Activated CD8-positive, alpha-beta T cell treated with anti-CD3 and anti-CD28 coated beads for 36 hours (primary cell): ENCODE results near the gene ANAPC4. TPM values are rescaled to one million over a fixed set of nuclear protein-coding genes. Genes with fewer than 3 reads are reported as not detected.

ENCODE experiments used
- ATAC-seq: fragments of 200-7000 bp; cut with Tn5 transposase; one replicate; pipeline ENCODE4 v1.10.0; 2021; ENCODE audit warnings: mild to moderate bottlenecking, moderate library complexity
- CTCF ChIA-PET: fragments of 350-600 bp; sonication (Branson Sonifier 250); formaldehyde crosslinking; loops from one replicate; lab custom pipeline; 2021; ENCODE audit warnings: antibody characterized with exemption; lab: Charles Lee
- POLR2A ChIA-PET: fragments of 350-600 bp; sonication (Branson Sonifier 250); formaldehyde crosslinking; loops from one replicate; lab custom pipeline; 2021; ENCODE audit warnings: antibody characterized with exemption; lab: Charles Lee
- DNase-seq: peaks from one replicate; pipeline ENCODE4 v3.0.0-alpha.2; 2020
- H3K27ac Mint-ChIP-seq: one replicate; pipeline ENCODE4 v1.8.0; 2021; ENCODE audit warnings: mild to moderate bottlenecking, mixed read lengths
- H3K27me3 Mint-ChIP-seq: one replicate; pipeline ENCODE4 v1.8.0; 2021; ENCODE audit warnings: mixed read lengths
- H3K36me3 Mint-ChIP-seq: one replicate; pipeline ENCODE4 v1.8.0; 2021; ENCODE audit warnings: low read depth, mixed read lengths
- H3K4me1 Mint-ChIP-seq: one replicate; pipeline ENCODE4 v1.8.0; 2021; ENCODE audit warnings: low read depth, mixed read lengths
- H3K4me3 Mint-ChIP-seq: one replicate; pipeline ENCODE4 v1.8.0; 2021; ENCODE audit warnings: mild to moderate bottlenecking, moderate library complexity, mixed read lengths
- H3K9me3 Mint-ChIP-seq: one replicate; pipeline ENCODE4 v1.8.0; 2021; ENCODE audit warnings: mixed read lengths
- CTCF ChIP-seq: fragments of 200-600 bp; IDR thresholded peaks from one replicate; pipeline ENCODE4 v1.8.0; 2022; ENCODE audit warnings: antibody characterized with exemption, mild to moderate bottlenecking
- intact Hi-C: fragments of 100-400 bp; cut with micrococcal nuclease; formaldehyde crosslinking; loops from one replicate; pipeline ENCODE4 v1.10.0; 2022
- total RNA-seq, 2 experiments: library from RNA; stranded (reverse); gene quantifications; one replicate each; pipeline ENCODE4 v1.2.3, GENCODE V29; 2021

ANAPC4 gene
- total RNA-seq, 2 experiments from 2014 or later: 29.2 to 31.4 TPM

DNA sequence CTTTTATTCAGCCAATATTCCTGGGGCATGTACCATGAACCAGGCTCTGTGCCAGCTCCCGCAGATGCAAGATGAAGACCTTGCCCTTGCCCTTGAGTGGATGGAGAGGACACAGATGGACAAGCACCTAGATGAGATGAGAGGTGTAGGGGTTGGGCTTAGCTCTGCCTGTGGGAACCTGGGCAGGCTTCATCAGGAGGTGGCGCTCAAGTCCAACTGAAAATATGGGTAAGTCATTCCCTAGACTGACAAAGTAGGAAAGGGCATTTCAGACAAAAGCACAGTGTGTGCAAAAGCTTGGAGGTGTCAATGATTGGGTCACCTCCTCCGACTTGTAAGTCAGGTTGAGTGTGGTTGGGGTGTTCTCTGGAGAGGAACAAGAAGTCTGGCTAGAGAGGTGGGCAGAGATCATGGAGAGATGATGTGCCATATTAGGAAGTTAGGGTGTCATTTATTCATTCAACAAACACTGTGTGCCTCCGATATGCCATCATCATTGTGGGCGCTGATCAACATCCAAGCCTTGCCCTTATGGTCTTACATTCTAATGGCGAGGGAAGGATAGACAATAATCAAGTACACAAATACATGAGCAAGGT is 64.6 kb downstream of the ANAPC4 start:
- peaks cover 2% of the 10 kb centered on the region for H3K9me3 Mint-ChIP-seq
- DNase-seq: peak; percentile 41
- ChIA-PET CTCF (interaction anchor here (0.6 to 4.1 kb wide), 5 partner anchors 10 to 327 kb away, joined by 3 to 23 read pairs (median 5); no protein-coding TSS in a partner anchor), POLR2A (no interaction called here)
- intact Hi-C loops: loop anchor here (10.0 kb wide), 1 partner anchor 343 kb away; no protein-coding TSS in a partner anchor
- no peak overlapping the region for H3K27ac Mint-ChIP-seq
- TF ChIP-seq CTCF: no peak
- H3K36me3 Mint-ChIP-seq: no peaks in the 10 kb centered on the region
- H3K4me3 Mint-ChIP-seq: no peak overlapping the region
- no peaks in the 10 kb centered on the region for H3K4me1 Mint-ChIP-seq
- ATAC-seq: no peak
- no peaks in the 10 kb centered on the region for H3K27me3 Mint-ChIP-seq

GRCh38 chr4:25442863-25443307 is 65.8 kb downstream of the ANAPC4 start:
- no peak for TF ChIP-seq CTCF
- Mint-ChIP-seq H3K9me3 (peaks cover 2% of the 10 kb centered on the region), H3K36me3 (no peaks in the 10 kb centered on the region), H3K27me3 (no peaks in the 10 kb centered on the region), H3K4me1 (no peaks in the 10 kb centered on the region), H3K27ac (no peak overlapping the region), H3K4me3 (no peak overlapping the region)
- ChIA-PET CTCF (interaction anchor here (0.8 to 4.1 kb wide), 2 partner anchors 32 to 326 kb away, joined by 3 to 23 read pairs; no protein-coding TSS in a partner anchor), POLR2A (no interaction called here)
- no peak for DNase-seq
- intact Hi-C loops: loop anchor here (10.0 kb wide), 1 partner anchor 342 kb away; no protein-coding TSS in a partner anchor
- no peak for ATAC-seq

- H3K4me3 Mint-ChIP-seq: no peak overlapping the region
- intact Hi-C loops: loop anchor here (10.0 kb wide), 1 partner anchor 341 kb away; no protein-coding TSS in a partner anchor
- no peaks in the 10 kb centered on the region for H3K27me3 Mint-ChIP-seq
These were observed 66.8 kb downstream of the ANAPC4 start for GRCh38 chr4:25443851-25444250.

GRCh38 chr4:25446611-25447010 is 69.5 kb downstream of the ANAPC4 start:
- Mint-ChIP-seq H3K9me3 (no peaks in the 10 kb centered on the region), H3K27ac (no peak overlapping the region), H3K4me3 (no peak overlapping the region), H3K27me3 (no peaks in the 10 kb centered on the region), H3K4me1 (peaks cover 6% of the 10 kb centered on the region), H3K36me3 (no peaks in the 10 kb centered on the region)
- DNase-seq: no peak
- intact Hi-C loops: loop anchor here (10.0 kb wide), 1 partner anchor 338 kb away; no protein-coding TSS in a partner anchor
- POLR2A ChIA-PET: no interaction called here
- ATAC-seq: no peak
- no peak for TF ChIP-seq CTCF
- CTCF ChIA-PET: no interaction called here

More at GRCh38 chr4:25443851-25444250, 66.8 kb downstream of the ANAPC4 start:
- Mint-ChIP-seq H3K9me3 (peaks cover 1% of the 10 kb centered on the region), H3K4me1 (peaks cover 4% of the 10 kb centered on the region), H3K27ac (no peak overlapping the region), H3K36me3 (no peaks in the 10 kb centered on the region)
- CTCF ChIA-PET: no interaction called here
- no peak for DNase-seq
- POLR2A ChIA-PET: no interaction called here
- TF ChIP-seq CTCF: no peak
- ATAC-seq: no peak

DNA sequence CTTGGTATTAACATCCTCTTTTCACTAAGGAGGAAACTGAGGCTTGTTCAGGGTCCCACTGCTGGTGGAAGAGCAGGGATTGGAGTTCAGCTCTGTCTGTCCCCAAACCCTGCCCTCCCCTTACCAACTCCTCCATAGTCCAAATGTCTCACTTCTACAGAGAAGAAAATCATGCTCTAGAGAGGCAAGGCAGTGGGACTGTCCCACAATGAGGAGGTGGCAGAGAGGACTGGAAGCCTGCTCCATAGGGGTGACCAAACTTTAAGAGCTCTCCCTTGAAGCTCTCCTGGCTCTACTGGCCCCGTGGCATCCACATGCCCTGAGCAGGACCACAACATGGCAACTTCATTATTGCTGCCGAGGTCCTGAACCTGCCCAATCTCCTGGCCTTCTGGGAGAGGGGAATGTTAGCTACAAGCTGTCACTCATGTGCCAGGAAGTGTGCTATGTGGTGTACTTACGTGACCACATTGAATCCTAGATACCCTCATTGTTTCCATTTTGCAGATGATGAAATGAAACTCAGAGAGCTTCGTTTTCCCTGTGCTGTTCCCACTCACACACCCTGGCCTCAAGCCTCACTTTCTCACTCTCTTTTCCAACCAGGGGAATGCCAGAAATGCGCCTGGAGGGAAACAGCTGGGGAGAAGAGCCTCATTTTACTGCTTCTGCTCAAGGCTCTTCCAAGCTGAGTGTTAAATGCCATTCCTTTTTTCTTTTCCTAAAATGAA is 71.5 kb downstream of the ANAPC4 start:
- ChIA-PET POLR2A (no interaction called here), CTCF (interaction anchor here (1.3 kb wide), 1 partner anchor 9 kb away, joined by 8 read pairs; no protein-coding TSS in a partner anchor)
- DNase-seq: no peak
- no peak for TF ChIP-seq CTCF
- Mint-ChIP-seq H3K27me3 (no peaks in the 10 kb centered on the region), H3K36me3 (no peaks in the 10 kb centered on the region), H3K4me3 (no peak overlapping the region), H3K27ac (no peak overlapping the region), H3K9me3 (no peaks in the 10 kb centered on the region), H3K4me1 (peaks cover 6% of the 10 kb centered on the region)
- intact Hi-C loops: loop anchor here (10.0 kb wide), 1 partner anchor 336 kb away; no protein-coding TSS in a partner anchor
- ATAC-seq: no peak
